Large intestine (tissue), 3 donors: ENCODE results near the gene LEO1. TPM values are rescaled to one million over a fixed set of nuclear protein-coding genes. Genes with fewer than 3 reads are reported as not detected.

Source experiments
- DNase-seq, 2 donors: peaks; one replicate each; pipeline versions ENCODE4 v3.0.0 to v3.0.0-alpha.2; 2013
- H3K27ac ChIP-seq: one replicate; pipeline ENCODE4 v1.5.1; 2013; ENCODE audit warnings: low read length
- H3K27me3 ChIP-seq: 2 replicates; pipeline ENCODE4 v1.6.1; 2013; ENCODE audit warnings: low read length; ENCODE audit not compliant: control insufficient read depth, insufficient read depth
- H3K36me3 ChIP-seq: 2 replicates; pipeline ENCODE4 v1.6.1; 2013; ENCODE audit warnings: low read length; ENCODE audit not compliant: control insufficient read depth, insufficient read depth
- H3K4me1 ChIP-seq: one replicate; pipeline ENCODE4 v1.6.1; 2013; ENCODE audit warnings: low read length; ENCODE audit not compliant: control insufficient read depth, insufficient read depth
- H3K4me3 ChIP-seq: one replicate; pipeline ENCODE4 v1.5.1; 2013; ENCODE audit warnings: low read length
- H3K9me3 ChIP-seq: one replicate; pipeline ENCODE4 v1.6.1; 2013; ENCODE audit warnings: mild to moderate bottlenecking, low read depth, low read length, moderate library complexity; ENCODE audit not compliant: control insufficient read depth
- WGBS: methylation state at CpG from one replicate; pipeline ENCODE4 v1.1.5; 2013; ENCODE audit warnings: low lambda C conversion rate; ENCODE audit not compliant: insufficient coverage; 5-methylcytosine and 5-hydroxymethylcytosine counted together
- polyA plus RNA-seq: library from polyadenylated mRNA; unstranded; fragments of 120-200 nt; gene quantifications from one replicate; pipeline ENCODE4 v1.2.1, GENCODE V29; 2013

Gene LEO1
- polyA plus RNA-seq, 1 donor, result 21.0 TPM

- no CpG with 5 or more reads among the region's 1 CpG for WGBS
- no peaks in the 10 kb centered on the region for H3K4me1 ChIP-seq
- DNase-seq, result no peak
- peaks cover 16% of the 10 kb centered on the region for H3K36me3 ChIP-seq
- H3K27ac ChIP-seq, result no peak overlapping the region
- H3K27me3 ChIP-seq, result no peaks in the 10 kb centered on the region
- H3K9me3 ChIP-seq, result no peaks in the 10 kb centered on the region
- no peak overlapping the region for H3K4me3 ChIP-seq
Measured at GRCh38 chr15:51932161-51932560, 39.4 kb downstream of the LEO1 start.

- Histone ChIP-seq H3K36me3 (peaks cover 15% of the 10 kb centered on the region), H3K4me1 (no peaks in the 10 kb centered on the region), H3K27ac (no peak overlapping the region), H3K9me3 (no peaks in the 10 kb centered on the region), H3K4me3 (no peak overlapping the region), H3K27me3 (no peaks in the 10 kb centered on the region)
- no peak for DNase-seq
- WGBS, result no CpG with 5 or more reads among the region's 4 CpGs
Measured at GRCh38 chr15:51931638-51932037, 39.9 kb downstream of the LEO1 start.

- no peaks in the 10 kb centered on the region for H3K27me3 ChIP-seq
- peaks cover 10% of the 10 kb centered on the region for H3K36me3 ChIP-seq
- no CpG with 5 or more reads among the region's 3 CpGs for WGBS
- no peak overlapping the region for H3K27ac ChIP-seq
- no peak for DNase-seq
- H3K4me1 ChIP-seq, result no peaks in the 10 kb centered on the region
- no peak overlapping the region for H3K4me3 ChIP-seq
- no peaks in the 10 kb centered on the region for H3K9me3 ChIP-seq
Measured at GRCh38 chr15:51931016-51931415, 40.6 kb downstream of the LEO1 start.

GRCh38 chr15:51926809-51927208, 44.8 kb downstream of the LEO1 start:
- 93% methylated on average over 2 of the region's 3 CpGs for WGBS
- no peak for DNase-seq
- Histone ChIP-seq H3K4me1 (no peaks in the 10 kb centered on the region), H3K4me3 (no peak overlapping the region), H3K9me3 (no peaks in the 10 kb centered on the region), H3K27ac (no peak overlapping the region), H3K27me3 (no peaks in the 10 kb centered on the region), H3K36me3 (peaks cover 31% of the 10 kb centered on the region)

GRCh38 chr15:51924156-51925068, 47.2 kb downstream of the LEO1 start:
- 83% methylated on average over 3 of the region's 11 CpGs for WGBS
- no peak for DNase-seq
- no peaks in the 10 kb centered on the region for H3K9me3 ChIP-seq
- H3K4me3 ChIP-seq, result no peak overlapping the region
- no peaks in the 10 kb centered on the region for H3K4me1 ChIP-seq
- no peaks in the 10 kb centered on the region for H3K27me3 ChIP-seq
- H3K36me3 ChIP-seq, result peaks cover 42% of the 10 kb centered on the region
- H3K27ac ChIP-seq, result no peak overlapping the region

GRCh38 chr15:51917493-51917892, 54.1 kb downstream of the LEO1 start:
- Histone ChIP-seq H3K27me3 (no peaks in the 10 kb centered on the region), H3K4me3 (no peak overlapping the region), H3K4me1 (no peaks in the 10 kb centered on the region), H3K27ac (no peak overlapping the region), H3K36me3 (peaks cover 44% of the 10 kb centered on the region), H3K9me3 (no peaks in the 10 kb centered on the region)
- no CpG with 5 or more reads among the region's 2 CpGs for WGBS
- DNase-seq, result peak in 1 of 2 donors; percentile 27

GRCh38 chr15:51912528-51912927, 59.0 kb downstream of the LEO1 start:
- no peak overlapping the region for H3K4me3 ChIP-seq
- no peaks in the 10 kb centered on the region for H3K27me3 ChIP-seq
- DNase-seq, result no peak
- H3K36me3 ChIP-seq, result peaks cover 26% of the 10 kb centered on the region
- no peaks in the 10 kb centered on the region for H3K4me1 ChIP-seq
- H3K27ac ChIP-seq, result no peak overlapping the region
- H3K9me3 ChIP-seq, result no peaks in the 10 kb centered on the region
- 71% methylated on average over 1 of the region's 3 CpGs for WGBS

GRCh38 chr15:51909584-51909983, 62.0 kb downstream of the LEO1 start:
- H3K27me3 ChIP-seq, result no peaks in the 10 kb centered on the region
- H3K4me3 ChIP-seq, result no peak overlapping the region
- no peaks in the 10 kb centered on the region for H3K9me3 ChIP-seq
- WGBS, result 67% methylated on average over 1 of the region's 2 CpGs
- peaks cover 27% of the 10 kb centered on the region for H3K36me3 ChIP-seq
- no peak for DNase-seq
- no peaks in the 10 kb centered on the region for H3K4me1 ChIP-seq
- no peak overlapping the region for H3K27ac ChIP-seq

- Histone ChIP-seq H3K27me3 (no peaks in the 10 kb centered on the region), H3K4me1 (no peaks in the 10 kb centered on the region), H3K36me3 (peaks cover 32% of the 10 kb centered on the region), H3K27ac (no peak overlapping the region), H3K4me3 (no peak overlapping the region), H3K9me3 (no peaks in the 10 kb centered on the region)
- no CpG with 5 or more reads among the region's 1 CpG for WGBS
- DNase-seq, result no peak
Measured at GRCh38 chr15:51908316-51908715, 63.3 kb downstream of the LEO1 start.

GRCh38 chr15:51907136-51907862, 64.3 kb downstream of the LEO1 start:
- peak overlapping the region; percentile 21 for H3K27ac ChIP-seq
- WGBS, result 41% methylated on average over 2 of the region's 8 CpGs
- H3K9me3 ChIP-seq, result no peaks in the 10 kb centered on the region
- H3K27me3 ChIP-seq, result no peaks in the 10 kb centered on the region
- H3K36me3 ChIP-seq, result peaks cover 31% of the 10 kb centered on the region
- H3K4me3 ChIP-seq, result no peak overlapping the region
- no peaks in the 10 kb centered on the region for H3K4me1 ChIP-seq
- peak; percentile 60 to 71 for DNase-seq
